Activated T-helper 17 cell treated with anti-CD3 and anti-CD28 coated beads, Interleukin-2, amount 50 U/mL, for 72 hours (primary cell): ENCODE results near the gene TMEM185A. TPM values are rescaled to one million over a fixed set of nuclear protein-coding genes. Genes with fewer than 3 reads are reported as not detected.
"Not testable (repeated sequence)": the region's sequence is repeated elsewhere in the genome, so short reads cannot be mapped to it uniquely, and the experiment has no call there.

Experiments
- ATAC-seq: fragments of 150-1000 bp; cut with Tn5 transposase; replicated peaks from 2 replicates; pipeline ENCODE4 v1.10.0; 2021; ENCODE audit warnings: mild to moderate bottlenecking, moderate library complexity
- H3K27ac Mint-ChIP-seq: one replicate; pipeline ENCODE4 v1.8.0; 2022; ENCODE audit warnings: mixed read lengths
- H3K27me3 Mint-ChIP-seq: one replicate; pipeline ENCODE4 v1.8.0; 2022; ENCODE audit warnings: mixed read lengths
- H3K36me3 Mint-ChIP-seq: one replicate; pipeline ENCODE4 v1.8.0; 2022; ENCODE audit warnings: low read depth, mild to moderate bottlenecking, mixed read lengths
- H3K4me1 Mint-ChIP-seq: one replicate; pipeline ENCODE4 v1.8.0; 2022; ENCODE audit warnings: mixed read lengths
- H3K4me3 Mint-ChIP-seq: one replicate; pipeline ENCODE4 v1.8.0; 2022; ENCODE audit warnings: mild to moderate bottlenecking, mixed read lengths
- H3K9me3 Mint-ChIP-seq: one replicate; pipeline ENCODE4 v1.8.0; 2022; ENCODE audit warnings: mixed read lengths
- total RNA-seq, 2 donors: library from RNA; stranded (reverse); gene quantifications; one replicate each; pipeline ENCODE4 v1.2.3, GENCODE V29; 2022

TMEM185A gene
- 10 to 100 TPM; 15.1 to 18.3 TPM for total RNA-seq

DNA sequence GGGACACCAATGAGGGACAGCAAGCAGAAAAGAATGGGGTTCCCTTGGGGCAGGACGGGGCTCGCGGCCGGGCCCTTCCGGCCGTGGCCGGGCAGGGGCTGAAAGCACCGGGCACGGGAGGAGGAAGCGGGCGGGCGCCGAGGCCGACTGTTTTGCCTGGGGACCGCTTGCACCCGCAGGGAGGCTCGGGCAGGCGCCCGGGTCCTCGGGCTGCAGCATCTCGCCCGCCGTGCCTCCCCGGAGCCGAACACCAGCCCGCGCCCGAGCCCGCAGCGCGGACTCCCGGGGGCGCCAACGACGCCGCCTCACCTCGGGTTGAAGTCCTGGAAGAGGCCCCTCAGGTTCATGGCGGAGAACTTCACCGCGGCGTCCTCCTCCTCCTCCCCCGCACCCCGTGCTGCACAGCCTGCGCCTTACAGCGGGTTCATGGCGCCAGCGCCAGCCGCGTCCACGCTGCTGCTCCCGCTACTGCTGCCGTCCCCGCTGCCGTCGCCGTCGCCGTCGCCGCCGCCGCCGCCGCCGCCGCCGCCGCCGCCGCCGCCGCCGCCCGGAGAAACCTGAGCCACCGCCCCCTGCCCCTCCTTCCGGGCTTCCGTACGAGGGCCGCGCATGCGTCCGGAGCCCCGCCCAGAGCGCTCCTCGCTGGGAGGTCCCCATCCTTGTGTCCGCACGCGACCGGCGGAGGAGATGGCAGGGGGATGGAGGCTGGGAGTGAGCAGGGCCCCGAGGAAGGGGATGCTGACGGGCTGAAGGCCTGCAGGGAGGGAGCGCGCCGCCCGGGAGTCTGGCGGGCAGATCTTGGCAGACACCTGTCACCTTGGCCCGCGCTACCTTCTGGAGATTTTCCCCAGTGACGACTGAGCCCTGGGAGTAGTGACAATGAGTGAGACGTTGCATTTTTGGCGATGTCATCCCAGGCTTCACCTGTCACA lies at the start of gene TMEM185A:
TSS of gene TMEM185A (minus strand) at position 559 of the 932 bp plus-strand sequence. CDS start at position 347, 212 bp downstream.
- H3K27me3 Mint-ChIP-seq = no peaks in the 10 kb centered on the region
- H3K4me3 Mint-ChIP-seq = peak within 1 kb of the TSS; percentile 92
- peaks cover 4% of the 10 kb centered on the region for H3K36me3 Mint-ChIP-seq
- H3K9me3 Mint-ChIP-seq = no peaks in the 10 kb centered on the region
- peaks cover 16% of the 10 kb centered on the region for H3K4me1 Mint-ChIP-seq
- peak within 1 kb of the TSS; percentile 85 for H3K27ac Mint-ChIP-seq
- peak; percentile 94 for ATAC-seq

DNA sequence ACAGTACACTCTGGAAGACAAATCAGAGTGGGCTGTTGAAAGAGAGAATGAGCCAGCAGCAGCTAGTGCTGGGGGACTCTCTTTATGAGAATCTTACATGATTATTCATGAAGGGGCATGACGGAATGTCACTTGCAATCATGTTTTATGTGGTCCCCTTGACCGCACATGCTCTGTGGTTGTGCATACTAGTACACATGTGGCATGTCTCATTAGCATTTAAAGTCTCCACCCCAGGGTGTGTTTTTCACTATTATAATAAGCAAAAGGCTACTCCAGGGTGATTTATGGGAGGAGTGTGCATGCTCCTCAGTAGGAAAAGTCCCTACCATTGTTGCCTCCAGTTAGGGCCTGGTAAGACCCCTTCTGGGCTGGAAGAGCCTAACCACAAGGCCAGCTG lies 49.6 kb upstream of the TMEM185A start:
- H3K4me3 Mint-ChIP-seq = no peak overlapping the region
- no peak for ATAC-seq
- H3K27me3 Mint-ChIP-seq = no peaks in the 10 kb centered on the region
- no peaks in the 10 kb centered on the region for H3K36me3 Mint-ChIP-seq
- no peaks in the 10 kb centered on the region for H3K9me3 Mint-ChIP-seq
- no peaks in the 10 kb centered on the region for H3K4me1 Mint-ChIP-seq
- no peak overlapping the region for H3K27ac Mint-ChIP-seq

DNA sequence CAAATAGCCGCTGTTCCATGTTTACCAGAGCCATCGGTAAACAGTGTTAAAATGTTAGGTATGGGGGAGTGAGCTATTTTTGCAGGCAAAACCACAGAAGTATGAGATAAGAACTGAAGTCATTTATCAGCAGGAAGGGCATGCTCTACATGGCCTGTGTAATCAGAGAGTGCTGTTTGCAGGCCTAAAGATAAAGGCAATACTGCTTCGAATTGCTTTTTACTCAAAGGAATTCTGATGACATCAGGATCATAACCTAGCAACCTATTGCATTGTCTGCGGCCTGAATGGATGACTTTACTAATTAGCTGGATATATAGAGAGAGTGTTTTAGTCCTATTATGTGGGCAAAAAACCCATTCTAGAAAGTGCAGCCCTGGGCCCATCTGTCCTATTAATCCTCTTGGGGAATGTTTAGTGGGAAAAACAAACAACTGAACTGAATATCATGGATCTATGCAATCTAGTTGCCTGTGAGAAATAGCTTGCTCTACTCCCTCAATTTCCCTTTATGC lies 47.6 kb upstream of the TMEM185A start:
- not testable (repeated sequence) for H3K27ac Mint-ChIP-seq, ATAC-seq, H3K9me3 Mint-ChIP-seq, H3K36me3 Mint-ChIP-seq, H3K4me1 Mint-ChIP-seq, H3K4me3 Mint-ChIP-seq, H3K27me3 Mint-ChIP-seq

DNA sequence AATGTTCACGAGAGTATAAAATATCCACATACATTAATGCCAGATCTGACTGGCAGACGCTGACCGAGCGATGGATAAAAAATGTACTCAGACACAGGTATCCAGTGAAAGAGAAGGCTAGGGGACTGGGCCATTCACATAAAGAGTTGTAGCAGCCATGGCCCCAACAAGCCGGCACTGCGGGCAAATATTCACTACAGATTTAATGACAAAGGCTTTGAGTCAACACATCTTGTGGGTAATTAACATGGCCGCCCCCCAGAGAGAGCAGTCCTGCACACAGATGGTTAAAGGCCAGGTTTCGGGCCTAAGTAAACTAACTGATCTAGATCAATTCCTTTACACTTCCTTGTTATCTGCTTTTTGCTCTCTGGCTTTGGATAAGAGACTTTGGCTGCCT lies 44.0 kb upstream of the TMEM185A start:
- not testable (repeated sequence) for H3K4me3 Mint-ChIP-seq, H3K27me3 Mint-ChIP-seq, H3K27ac Mint-ChIP-seq, ATAC-seq, H3K4me1 Mint-ChIP-seq, H3K9me3 Mint-ChIP-seq, H3K36me3 Mint-ChIP-seq

DNA sequence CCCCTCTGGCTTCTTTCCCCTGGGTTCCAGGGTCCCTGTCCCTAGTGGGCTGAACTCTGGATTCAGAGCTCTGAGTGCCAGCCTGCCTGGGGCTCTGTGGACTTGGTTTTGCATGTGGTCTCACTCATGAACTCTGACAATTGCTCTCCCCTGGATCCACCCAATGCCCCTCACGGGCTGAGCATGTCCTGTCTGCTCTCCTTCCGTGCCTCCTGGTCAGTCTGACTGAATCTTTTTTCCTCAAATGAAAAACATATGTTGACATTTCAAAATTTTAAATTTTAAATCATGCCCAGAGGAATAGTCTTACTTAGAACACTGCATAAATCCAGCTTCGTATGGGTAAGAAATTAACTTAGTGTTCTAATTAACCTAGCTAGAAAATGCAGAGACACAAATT lies 43.5 kb upstream of the TMEM185A start:
- not testable (repeated sequence) for H3K9me3 Mint-ChIP-seq, H3K4me3 Mint-ChIP-seq, ATAC-seq, H3K27me3 Mint-ChIP-seq, H3K36me3 Mint-ChIP-seq, H3K4me1 Mint-ChIP-seq, H3K27ac Mint-ChIP-seq

DNA sequence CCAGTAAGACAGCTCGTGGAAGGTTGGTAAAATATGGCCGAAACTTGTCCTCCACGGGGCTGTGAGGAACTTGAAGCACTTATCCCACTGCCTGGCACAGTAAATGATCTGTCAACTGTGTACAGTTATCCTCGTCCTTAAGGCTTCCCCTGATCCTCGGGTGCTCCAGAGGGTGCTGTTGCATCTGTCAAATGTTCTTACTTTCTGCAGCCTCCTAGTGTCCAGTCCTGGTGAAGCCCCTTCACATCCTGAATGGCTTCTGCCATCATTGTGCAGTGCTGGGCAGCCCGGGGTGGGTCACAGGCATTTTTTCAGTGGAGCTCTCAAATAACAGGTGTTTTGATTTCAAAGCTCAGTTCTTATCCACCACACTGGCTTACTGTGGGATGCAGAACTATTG lies 29.0 kb upstream of the TMEM185A start:
- not testable (repeated sequence) for ATAC-seq, H3K36me3 Mint-ChIP-seq, H3K4me3 Mint-ChIP-seq

DNA sequence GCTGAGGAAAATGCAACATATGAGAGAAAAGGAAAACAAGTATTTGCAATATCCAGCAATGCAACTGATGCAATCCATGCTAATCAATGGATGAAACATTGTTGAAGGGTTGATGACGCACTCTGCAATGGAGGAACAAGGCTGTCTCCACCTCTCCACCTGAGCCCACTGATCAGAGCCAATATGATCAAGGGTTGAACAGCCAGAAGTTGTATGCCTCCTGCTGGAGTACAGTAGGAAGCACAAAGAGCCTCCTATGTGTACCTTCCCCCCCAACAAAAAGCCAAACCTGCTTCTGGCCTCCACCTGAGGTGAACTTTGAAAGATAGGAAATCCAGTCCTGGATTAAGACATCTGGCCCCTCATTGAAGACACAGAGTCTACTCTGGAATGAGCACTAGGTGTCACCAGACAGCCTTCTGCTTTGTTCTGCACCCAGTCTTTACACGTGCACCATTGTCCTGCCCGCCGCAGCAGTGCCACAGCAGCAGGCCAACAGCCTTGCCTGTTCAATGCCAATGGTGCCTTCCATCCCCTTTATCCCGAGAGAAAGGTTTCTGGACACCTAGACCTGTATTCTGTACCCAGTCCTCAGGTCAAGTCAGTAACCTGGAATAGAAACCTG lies 24.8 kb upstream of the TMEM185A start:
- peak; percentile 14 for ATAC-seq
- not testable (repeated sequence) for H3K27ac Mint-ChIP-seq, H3K9me3 Mint-ChIP-seq, H3K4me1 Mint-ChIP-seq, H3K4me3 Mint-ChIP-seq, H3K27me3 Mint-ChIP-seq, H3K36me3 Mint-ChIP-seq

More for the DNA sequence above, 29.0 kb upstream of the TMEM185A start:
- not testable (repeated sequence) for H3K27me3 Mint-ChIP-seq, H3K9me3 Mint-ChIP-seq, H3K27ac Mint-ChIP-seq, H3K4me1 Mint-ChIP-seq

DNA sequence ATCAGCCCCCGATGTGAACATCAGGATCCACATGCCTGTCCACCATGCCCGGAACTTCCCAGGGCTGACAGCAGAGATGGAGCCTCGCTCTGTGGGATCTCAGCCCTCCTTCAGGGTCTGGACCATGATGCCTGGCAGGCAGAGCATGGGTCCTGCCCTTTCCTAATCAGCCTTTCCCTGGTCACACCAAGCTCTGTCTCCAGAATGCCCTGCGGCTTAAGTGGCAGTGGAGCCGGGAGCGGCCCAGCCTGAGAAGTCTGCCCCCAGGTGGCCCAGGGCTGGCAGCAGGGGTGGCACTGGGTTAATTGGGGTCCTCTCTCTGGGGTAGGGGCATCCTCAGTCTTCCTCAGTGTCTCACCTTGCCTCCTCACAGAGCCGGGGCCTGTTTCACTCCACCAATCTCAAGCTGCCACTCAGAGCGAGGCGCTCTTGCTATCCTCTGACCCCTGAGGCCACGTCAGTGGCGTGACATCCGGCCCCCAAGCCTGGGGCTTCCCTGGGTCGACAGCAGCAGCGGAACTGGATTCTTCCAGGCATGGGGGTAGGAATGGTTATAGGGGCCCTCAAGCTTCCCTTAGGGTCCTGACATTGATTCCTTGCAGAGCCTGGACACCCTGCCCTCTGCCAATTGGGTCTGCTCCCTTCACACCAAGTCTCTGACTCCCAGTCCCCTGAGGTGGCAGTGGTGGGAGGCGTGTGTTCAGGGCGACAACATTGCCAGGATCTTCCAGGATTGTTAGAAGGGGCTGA lies 20.8 kb upstream of the TMEM185A start:
- Mint-ChIP-seq H3K4me1 (no peaks in the 10 kb centered on the region), H3K36me3 (no peaks in the 10 kb centered on the region), H3K27ac (no peak overlapping the region), H3K4me3 (no peak overlapping the region), H3K27me3 (no peaks in the 10 kb centered on the region), H3K9me3 (no peaks in the 10 kb centered on the region)
- no peak for ATAC-seq

DNA sequence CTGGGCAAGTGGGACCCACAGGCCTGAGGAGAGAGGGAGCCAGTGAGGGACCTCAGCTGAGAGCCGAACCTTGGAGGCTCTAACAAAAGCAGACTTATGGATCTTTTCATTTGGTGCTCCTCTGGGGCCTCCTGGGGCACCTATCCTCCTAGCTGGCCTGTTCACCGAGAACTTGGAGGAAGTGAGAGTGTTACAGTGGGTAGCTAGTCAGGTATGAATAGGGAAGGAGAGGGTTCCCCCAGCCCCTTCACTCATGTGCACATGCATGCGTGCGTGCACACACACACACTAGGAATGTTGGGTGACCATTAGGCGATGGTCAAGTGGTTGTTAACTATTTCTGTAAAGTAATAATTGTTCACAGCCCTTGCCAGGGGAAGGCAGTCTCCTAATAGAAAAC lies 18.6 kb upstream of the TMEM185A start:
- no peaks in the 10 kb centered on the region for H3K9me3 Mint-ChIP-seq
- ATAC-seq = no peak
- H3K27me3 Mint-ChIP-seq = peaks cover 4% of the 10 kb centered on the region
- no peaks in the 10 kb centered on the region for H3K36me3 Mint-ChIP-seq
- H3K4me3 Mint-ChIP-seq = no peak overlapping the region
- H3K4me1 Mint-ChIP-seq = no peaks in the 10 kb centered on the region
- no peak overlapping the region for H3K27ac Mint-ChIP-seq

DNA sequence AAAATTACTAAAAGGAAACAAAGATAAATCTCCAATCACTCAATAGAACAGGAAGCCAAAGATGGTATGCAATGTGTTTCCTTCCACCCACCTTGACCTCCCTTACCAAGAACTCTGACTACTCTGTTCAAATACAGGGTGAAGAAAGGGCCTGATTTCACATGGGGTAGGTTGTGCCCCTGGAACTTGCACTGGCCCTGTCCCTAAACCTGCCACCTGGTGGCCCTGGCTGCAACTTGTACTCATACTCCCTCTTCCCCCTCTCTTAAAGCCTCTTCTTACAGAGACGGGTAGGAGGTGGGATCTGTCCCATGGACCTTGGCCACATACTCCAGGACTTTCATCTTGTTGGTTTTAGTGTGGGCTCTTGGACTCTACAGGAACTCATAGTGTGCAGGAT lies 17.3 kb upstream of the TMEM185A start:
- Mint-ChIP-seq H3K36me3 (no peaks in the 10 kb centered on the region), H3K4me1 (no peaks in the 10 kb centered on the region), H3K9me3 (no peaks in the 10 kb centered on the region), H3K27me3 (peaks cover 9% of the 10 kb centered on the region), H3K27ac (no peak overlapping the region), H3K4me3 (no peak overlapping the region)
- ATAC-seq = no peak

DNA sequence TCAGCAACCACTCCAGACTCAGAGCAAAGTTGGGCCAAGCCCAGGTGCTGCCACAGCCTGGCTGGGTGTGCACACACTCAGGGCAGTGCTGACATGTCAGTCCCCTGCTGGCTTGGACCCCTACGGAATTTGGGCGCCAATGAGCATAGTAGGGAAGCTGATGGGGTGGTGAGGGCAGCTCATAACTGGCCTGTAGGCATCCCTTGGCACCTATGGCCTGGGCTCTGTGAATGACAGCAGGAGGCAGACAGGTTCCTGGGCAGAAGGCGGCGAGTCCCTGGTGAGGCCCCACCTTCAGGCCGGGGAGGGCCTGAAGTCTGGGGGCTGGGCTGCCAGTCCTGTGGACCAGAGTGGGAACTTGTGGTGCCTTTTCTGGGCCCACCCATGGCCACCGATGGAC lies 15.9 kb upstream of the TMEM185A start:
- no peaks in the 10 kb centered on the region for H3K4me1 Mint-ChIP-seq
- H3K9me3 Mint-ChIP-seq = no peaks in the 10 kb centered on the region
- no peak overlapping the region for H3K27ac Mint-ChIP-seq

DNA sequence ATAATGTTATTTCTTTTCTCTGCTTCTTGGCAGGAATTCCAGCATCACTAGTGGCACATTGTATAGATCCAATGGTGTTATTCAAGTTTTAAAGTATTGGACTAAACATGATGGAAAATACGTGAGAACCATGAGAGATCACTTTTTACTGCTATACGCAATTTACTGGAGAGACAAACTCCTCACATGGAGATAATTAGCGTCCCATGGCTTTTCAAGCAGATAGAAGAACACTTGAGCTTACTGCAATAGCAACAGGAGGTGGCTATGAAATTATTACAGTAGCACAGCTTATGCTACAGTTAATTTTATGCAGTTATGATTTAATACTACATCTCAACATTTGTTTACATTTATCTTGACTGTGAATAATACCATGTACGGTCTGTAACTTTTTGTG lies 11.9 kb upstream of the TMEM185A start:
- Mint-ChIP-seq H3K4me3 (no peak overlapping the region), H3K27me3 (peaks cover 9% of the 10 kb centered on the region), H3K36me3 (no peaks in the 10 kb centered on the region), H3K4me1 (no peaks in the 10 kb centered on the region), H3K27ac (no peak overlapping the region), H3K9me3 (no peaks in the 10 kb centered on the region)
- no peak for ATAC-seq

More for the DNA sequence above, 15.9 kb upstream of the TMEM185A start:
- H3K27me3 Mint-ChIP-seq = peaks cover 9% of the 10 kb centered on the region
- no peak overlapping the region for H3K4me3 Mint-ChIP-seq
- ATAC-seq = no peak
- no peaks in the 10 kb centered on the region for H3K36me3 Mint-ChIP-seq

DNA sequence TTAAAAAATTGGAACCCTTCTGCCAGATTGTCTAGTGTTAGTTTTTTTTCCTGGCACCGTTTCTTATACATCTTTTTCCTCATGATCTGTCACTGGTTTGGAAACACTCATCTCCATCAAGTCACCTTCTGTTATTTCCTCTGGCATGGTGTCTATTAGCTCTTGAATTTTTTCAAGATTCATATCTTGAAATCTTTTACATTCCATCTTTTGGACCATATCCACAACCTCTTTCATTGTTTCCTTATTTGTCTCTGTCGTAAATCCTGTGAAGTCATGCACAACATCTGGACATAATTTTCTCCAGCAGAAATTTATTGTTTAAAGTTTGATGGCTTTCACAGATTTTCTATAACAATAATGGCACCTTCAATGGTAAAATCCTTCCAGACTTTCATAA lies 10.2 kb upstream of the TMEM185A start:
- H3K4me3 Mint-ChIP-seq = no peak overlapping the region
- no peaks in the 10 kb centered on the region for H3K4me1 Mint-ChIP-seq
- peaks cover 9% of the 10 kb centered on the region for H3K27me3 Mint-ChIP-seq
- no peak for ATAC-seq
- H3K9me3 Mint-ChIP-seq = no peaks in the 10 kb centered on the region
- H3K27ac Mint-ChIP-seq = no peak overlapping the region
- H3K36me3 Mint-ChIP-seq = no peaks in the 10 kb centered on the region

DNA sequence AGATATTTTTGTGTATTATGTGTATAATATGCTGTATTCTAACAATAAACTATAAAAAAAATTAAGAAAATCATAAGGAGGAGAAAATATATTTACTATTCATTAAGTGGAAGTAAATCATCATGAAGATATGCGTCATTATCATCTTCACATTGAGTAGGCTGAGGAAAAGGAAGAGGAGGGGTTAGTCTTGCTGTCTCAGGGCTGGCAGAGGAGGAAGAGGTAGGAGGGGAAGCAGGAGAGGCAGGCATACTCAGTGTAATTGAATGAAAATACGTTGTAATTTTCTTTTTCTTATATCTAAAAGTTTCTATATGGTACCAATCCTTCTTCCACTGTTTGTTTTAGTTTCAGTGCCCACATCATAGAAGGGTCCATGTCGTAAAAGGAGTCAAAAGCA lies 9.8 kb upstream of the TMEM185A start:
- Mint-ChIP-seq H3K27ac (no peak overlapping the region), H3K4me3 (no peak overlapping the region), H3K9me3 (no peaks in the 10 kb centered on the region), H3K36me3 (no peaks in the 10 kb centered on the region), H3K4me1 (no peaks in the 10 kb centered on the region), H3K27me3 (peaks cover 9% of the 10 kb centered on the region)
- no peak for ATAC-seq
